ENCODE results near the gene LMAN2L. TPM values are rescaled to one million over a fixed set of nuclear protein-coding genes. Genes with fewer than 3 reads are reported as not detected.

The LMAN2L gene
- total RNA-seq, 1 donor from 2014 or later: 14.2 TPM

GRCh38 chr2:96664366-96664925, 75.4 kb downstream of the LMAN2L start:
- DNase-seq (ENCODE audit: low read depth): no peak
- Histone ChIP-seq H3K4me3 (ENCODE audit: low read depth, low read length) (no peak overlapping the region), H3K27me3 (ENCODE audit: control insufficient read depth, insufficient read depth, low read length) (no peaks in the 10 kb centered on the region), H3K36me3 (ENCODE audit: control insufficient read depth, insufficient read depth, low read length) (no peaks in the 10 kb centered on the region)
- TF ChIP-seq CTCF (IDR thresholded peaks at IDR 0.05; ENCODE audit: insufficient read depth, low read length, poor library complexity, severe bottlenecking): no peak

GRCh38 chr2:96663829-96664228, 76.0 kb downstream of the LMAN2L start:
- Histone ChIP-seq H3K27me3 (ENCODE audit: control insufficient read depth, insufficient read depth, low read length) (no peaks in the 10 kb centered on the region), H3K36me3 (ENCODE audit: control insufficient read depth, insufficient read depth, low read length) (no peaks in the 10 kb centered on the region), H3K4me3 (ENCODE audit: low read depth, low read length) (no peak overlapping the region)
- no peak for TF ChIP-seq CTCF (IDR thresholded peaks at IDR 0.05; ENCODE audit: insufficient read depth, low read length, poor library complexity, severe bottlenecking)
- no peak for DNase-seq (ENCODE audit: low read depth)

GRCh38 chr2:96663177-96663576, 76.7 kb downstream of the LMAN2L start:
- no peak for TF ChIP-seq CTCF (IDR thresholded peaks at IDR 0.05; ENCODE audit: insufficient read depth, low read length, poor library complexity, severe bottlenecking)
- no peak for DNase-seq (ENCODE audit: low read depth)
- H3K27me3 ChIP-seq (ENCODE audit: control insufficient read depth, insufficient read depth, low read length): no peaks in the 10 kb centered on the region
- H3K4me3 ChIP-seq (ENCODE audit: low read depth, low read length): no peak overlapping the region
- H3K36me3 ChIP-seq (ENCODE audit: control insufficient read depth, insufficient read depth, low read length): no peaks in the 10 kb centered on the region

GRCh38 chr2:96662360-96662759, 77.5 kb downstream of the LMAN2L start:
- no peaks in the 10 kb centered on the region for H3K27me3 ChIP-seq (ENCODE audit: control insufficient read depth, insufficient read depth, low read length)
- no peak overlapping the region for H3K4me3 ChIP-seq (ENCODE audit: low read depth, low read length)
- TF ChIP-seq CTCF (IDR thresholded peaks at IDR 0.05; ENCODE audit: insufficient read depth, low read length, poor library complexity, severe bottlenecking): no peak
- no peaks in the 10 kb centered on the region for H3K36me3 ChIP-seq (ENCODE audit: control insufficient read depth, insufficient read depth, low read length)
- DNase-seq (ENCODE audit: low read depth): no peak

GRCh38 chr2:96661324-96661723, 78.5 kb downstream of the LMAN2L start:
- Histone ChIP-seq H3K36me3 (ENCODE audit: control insufficient read depth, insufficient read depth, low read length) (no peaks in the 10 kb centered on the region), H3K27me3 (ENCODE audit: control insufficient read depth, insufficient read depth, low read length) (no peaks in the 10 kb centered on the region), H3K4me3 (ENCODE audit: low read depth, low read length) (no peak overlapping the region)
- DNase-seq (ENCODE audit: low read depth): no peak
- TF ChIP-seq CTCF (IDR thresholded peaks at IDR 0.05; ENCODE audit: insufficient read depth, low read length, poor library complexity, severe bottlenecking): no peak

- no peaks in the 10 kb centered on the region for H3K27me3 ChIP-seq (ENCODE audit: control insufficient read depth, insufficient read depth, low read length)
- TF ChIP-seq CTCF (IDR thresholded peaks at IDR 0.05; ENCODE audit: insufficient read depth, low read length, poor library complexity, severe bottlenecking): no peak
- no peak overlapping the region for H3K4me3 ChIP-seq (ENCODE audit: low read depth, low read length)
- H3K36me3 ChIP-seq (ENCODE audit: control insufficient read depth, insufficient read depth, low read length): no peaks in the 10 kb centered on the region
- no peak for DNase-seq (ENCODE audit: low read depth)
These were observed 83.3 kb downstream of the LMAN2L start for GRCh38 chr2:96656540-96656939.

All from kidney epithelial cell (primary cell).